HG02840 (cell line): ENCODE data around the gene LARGE1.

Experiments used
- ATAC-seq: cut with Tn5 transposase; IDR thresholded peaks from one replicate; pipeline ENCODE4 v1.9.1; 2021; ENCODE audit warnings: mild to moderate bottlenecking, moderate library complexity, moderate number of reproducible peaks; ENCODE audit not compliant: unreplicated experiment, low FRiP score

Gene LARGE1

DNA sequence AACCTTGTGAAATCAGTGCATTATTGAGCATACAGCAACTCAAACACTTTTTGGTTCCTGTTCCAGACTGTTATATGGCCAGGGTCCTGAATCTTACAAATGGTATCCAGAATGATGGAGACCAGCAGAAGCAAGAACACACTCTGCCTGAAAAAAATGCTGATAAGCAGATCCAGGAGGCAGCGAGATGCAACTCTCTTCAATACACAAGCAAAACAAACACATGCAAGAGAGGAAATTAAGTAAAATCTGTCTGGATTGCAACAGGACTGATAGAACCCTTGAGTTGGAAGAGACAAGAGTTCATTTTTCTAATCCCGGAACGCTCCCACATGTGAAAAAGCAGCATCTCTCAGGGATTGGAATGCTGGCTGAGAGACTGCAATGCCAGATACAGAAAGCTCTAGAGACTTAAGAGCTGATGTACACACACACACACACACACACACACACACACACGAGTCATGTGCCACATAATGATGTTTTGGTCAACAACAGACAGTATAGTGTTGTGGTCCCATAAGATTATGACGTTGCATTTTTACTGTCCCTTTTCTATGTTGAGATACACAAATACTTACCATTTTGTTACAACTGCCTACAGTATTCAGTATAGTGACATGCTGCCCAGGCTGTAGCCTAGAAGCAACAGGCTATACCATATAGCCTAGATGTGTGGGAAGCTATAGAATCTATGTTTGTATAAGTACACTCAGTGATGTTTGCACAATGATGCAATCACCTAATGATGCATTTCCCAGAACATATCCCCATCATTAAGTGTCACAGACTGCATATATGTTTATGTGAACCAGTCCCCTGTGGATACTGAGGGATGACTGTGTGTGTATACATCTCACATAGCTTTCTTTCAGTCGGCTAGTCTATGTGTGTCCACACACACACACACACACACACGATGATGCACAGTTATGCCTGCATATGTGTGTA lies 406.6 kb downstream of the LARGE1 start:
- no peak for ATAC-seq

DNA sequence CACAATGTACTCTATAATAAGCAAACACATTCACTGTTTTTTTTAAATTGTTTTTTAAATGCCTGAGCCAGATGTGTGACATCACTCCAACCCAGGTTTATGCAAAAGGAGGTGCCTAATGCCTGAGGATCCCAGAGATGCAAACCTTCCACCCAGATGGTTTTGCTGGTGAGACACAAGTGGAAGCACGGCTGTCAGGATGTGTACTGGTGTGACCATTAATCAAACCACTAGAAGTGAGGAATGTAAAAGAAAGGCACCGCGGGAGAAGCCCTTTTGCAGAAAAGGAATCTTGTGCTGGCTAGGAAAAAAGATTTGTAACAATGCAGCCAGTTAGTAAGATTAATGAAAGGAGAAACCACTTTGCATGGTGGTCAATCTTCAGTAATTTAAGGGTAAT lies 407.4 kb downstream of the LARGE1 start:
- ATAC-seq: no peak

DNA sequence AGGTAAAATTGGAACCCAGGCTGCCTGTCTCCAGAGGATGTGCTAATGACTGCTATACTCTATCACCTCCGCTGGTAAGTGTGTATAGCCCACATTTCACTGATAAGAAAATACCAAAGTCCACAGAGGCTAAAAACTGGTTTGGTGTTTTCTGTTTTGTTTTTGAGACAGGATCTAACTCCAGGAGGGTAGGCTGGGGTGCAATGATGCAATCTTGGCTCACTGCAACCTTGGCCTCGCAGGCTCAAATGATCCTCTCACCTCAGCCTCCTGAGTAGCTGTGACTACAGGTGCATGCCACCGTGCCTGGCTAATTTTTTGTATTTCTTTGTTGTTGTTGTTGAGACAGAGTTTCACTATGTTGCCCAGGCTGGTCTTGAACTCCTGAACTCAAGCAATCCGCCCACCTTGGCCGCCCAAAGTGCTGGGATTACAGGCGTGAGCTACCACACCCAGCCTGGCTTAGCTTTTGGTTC lies 409.8 kb downstream of the LARGE1 start:
- no peak for ATAC-seq

DNA sequence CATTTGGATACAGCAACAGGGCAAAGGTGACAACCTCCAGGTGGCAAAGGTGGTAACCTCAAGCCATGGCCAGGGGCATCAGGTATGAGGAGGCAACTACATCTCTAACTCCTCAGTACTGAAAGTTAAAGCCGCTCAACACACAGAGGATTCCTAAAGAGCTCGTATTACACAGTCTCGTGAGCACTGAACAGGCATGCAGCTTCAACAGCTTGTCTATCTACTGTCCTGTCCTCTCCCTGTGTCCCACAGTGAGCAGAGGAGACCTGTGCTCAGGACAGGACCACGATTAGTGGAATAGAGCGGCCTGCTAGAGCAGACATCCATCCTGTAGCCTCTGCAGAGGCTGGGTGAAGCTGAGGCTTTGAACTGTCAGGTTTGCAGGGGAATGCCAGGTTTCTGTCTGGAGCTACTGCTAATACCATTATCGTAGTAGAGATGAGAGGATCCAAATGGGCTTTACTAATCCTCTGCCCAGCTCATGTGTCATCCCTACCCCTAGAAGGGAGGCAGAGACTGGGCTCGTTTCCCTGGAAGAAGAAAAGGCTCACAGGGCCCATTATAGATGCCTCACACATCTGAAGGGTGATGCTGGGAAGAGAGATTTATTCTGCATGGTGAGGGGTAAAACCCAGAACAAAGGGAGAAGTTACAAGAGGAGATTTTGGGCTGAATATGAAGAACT lies 415.2 kb downstream of the LARGE1 start:
- no peak for ATAC-seq

DNA sequence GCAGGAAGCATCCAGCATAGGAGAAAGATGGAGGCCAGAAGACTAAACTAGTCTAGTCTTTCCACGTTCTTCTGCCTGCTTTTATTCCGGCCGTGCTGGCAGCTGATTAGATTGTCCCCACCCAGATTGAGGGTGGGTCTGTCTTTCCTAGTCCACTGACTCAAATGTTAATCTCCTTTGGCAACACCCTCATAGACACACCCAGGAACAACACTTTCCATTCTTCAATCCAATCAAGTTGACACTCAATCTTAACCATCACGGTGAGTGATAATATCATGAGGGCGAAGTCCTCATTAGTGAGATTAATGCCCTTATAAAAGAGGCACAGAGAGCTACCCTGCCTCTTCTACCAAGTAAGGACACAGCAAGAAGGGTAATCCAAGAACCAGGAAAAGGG lies 424.2 kb downstream of the LARGE1 start:
- ATAC-seq: no peak

DNA sequence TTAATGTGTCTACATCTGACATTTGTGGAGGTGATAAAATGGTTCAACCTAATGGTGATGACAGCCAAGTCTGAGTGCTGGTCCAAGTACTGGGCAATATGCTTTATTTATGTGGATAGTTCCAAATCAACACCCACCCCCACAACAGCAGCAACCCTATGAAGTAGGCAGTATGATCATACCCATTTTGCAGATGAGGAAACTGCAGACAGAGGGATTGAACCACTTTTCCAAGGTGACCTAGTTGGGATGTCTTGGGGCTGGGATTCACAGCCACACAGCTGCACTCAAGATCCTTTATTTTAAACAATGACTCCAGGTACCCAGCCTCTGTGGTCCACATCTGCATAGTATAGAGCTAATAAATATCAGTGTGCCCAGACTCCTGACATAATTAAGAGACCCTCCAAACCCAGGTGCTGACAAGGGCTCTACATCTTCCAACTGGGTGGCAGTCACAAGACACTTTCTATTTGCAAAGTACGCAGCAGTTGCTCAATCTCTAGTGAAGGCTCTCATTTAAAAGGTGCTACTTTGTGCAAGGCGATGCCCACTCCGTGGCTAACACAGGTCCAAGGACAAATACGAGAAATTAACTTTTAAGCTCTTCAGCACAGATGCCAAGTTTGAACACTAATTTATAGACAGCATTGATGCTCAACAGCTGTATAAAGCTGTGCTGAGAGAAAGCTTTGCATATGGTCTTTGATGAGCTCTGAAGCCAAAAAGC lies 426.6 kb downstream of the LARGE1 start:
- no peak for ATAC-seq

DNA sequence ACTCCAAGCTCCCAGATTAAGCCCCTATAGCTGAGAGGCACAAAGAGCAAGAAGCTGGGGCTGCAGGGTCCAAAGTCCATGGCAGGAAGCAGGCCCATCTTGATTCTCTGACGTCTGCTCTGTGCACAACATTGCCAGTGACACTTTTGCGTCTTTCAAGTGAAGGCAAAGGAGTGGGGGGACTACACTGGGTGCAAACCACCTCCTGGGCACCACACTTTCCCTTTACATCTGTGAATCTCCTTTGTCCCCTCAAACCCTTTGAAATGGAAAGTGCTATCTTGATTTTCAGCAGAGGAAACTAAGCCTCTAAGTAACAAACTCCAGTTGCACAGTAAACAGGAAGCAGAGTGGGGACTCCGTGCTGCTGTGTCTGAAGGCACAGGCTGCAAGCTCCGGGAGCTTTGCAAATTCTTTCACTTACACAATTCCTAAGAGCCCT lies 428.0 kb downstream of the LARGE1 start:
- no peak for ATAC-seq

DNA sequence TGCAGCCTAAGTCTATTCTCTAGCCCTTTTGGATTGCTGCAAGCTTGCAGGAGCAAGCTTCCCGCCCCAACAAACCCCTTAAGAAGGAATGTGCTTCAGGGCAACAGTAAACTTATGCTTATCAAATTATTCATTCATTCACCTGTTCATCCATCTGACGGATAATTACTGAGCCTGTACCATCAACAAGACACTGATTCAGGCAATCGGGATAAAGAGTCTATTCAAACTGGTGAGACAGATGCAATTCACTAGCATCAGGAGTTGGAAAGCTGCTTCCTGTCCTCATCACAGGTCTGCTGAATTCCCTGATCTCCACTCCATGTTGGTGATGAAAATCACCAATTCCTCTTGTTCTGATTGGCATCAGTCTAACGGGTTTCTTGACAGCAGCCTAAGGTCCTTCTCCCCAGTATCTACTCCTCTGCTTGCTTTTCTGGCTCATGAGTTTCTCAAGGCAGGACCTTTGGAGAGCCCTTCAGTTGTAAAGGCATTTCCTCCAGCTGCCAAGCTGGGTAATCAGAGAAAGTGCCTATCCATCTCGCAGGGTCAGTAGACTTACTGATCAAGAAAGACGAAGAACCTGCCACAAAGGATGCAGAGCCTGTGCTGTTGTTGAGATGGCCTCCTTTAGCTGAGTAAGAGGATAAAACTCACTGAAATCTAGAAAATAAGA lies 433.1 kb downstream of the LARGE1 start:
- ATAC-seq: no peak

DNA sequence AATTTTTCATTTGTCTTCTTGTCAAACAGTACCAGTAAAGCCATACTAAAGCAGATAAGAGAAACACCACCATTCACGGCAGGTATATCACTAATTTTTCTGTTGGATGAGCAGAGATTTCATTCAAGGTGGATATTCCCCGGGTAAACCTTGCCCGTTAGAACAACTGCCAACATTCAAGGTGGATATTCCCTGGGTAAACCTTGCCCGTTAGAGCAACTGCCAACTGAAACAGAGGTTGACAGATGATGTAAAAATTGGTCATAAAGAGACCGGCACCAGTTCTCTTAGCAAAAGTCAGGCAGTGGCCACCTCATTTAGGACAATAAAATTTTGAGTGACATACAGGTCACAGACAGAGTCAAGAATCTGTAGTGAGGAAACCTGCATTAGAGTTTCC lies 438.7 kb downstream of the LARGE1 start:
- ATAC-seq: no peak

DNA sequence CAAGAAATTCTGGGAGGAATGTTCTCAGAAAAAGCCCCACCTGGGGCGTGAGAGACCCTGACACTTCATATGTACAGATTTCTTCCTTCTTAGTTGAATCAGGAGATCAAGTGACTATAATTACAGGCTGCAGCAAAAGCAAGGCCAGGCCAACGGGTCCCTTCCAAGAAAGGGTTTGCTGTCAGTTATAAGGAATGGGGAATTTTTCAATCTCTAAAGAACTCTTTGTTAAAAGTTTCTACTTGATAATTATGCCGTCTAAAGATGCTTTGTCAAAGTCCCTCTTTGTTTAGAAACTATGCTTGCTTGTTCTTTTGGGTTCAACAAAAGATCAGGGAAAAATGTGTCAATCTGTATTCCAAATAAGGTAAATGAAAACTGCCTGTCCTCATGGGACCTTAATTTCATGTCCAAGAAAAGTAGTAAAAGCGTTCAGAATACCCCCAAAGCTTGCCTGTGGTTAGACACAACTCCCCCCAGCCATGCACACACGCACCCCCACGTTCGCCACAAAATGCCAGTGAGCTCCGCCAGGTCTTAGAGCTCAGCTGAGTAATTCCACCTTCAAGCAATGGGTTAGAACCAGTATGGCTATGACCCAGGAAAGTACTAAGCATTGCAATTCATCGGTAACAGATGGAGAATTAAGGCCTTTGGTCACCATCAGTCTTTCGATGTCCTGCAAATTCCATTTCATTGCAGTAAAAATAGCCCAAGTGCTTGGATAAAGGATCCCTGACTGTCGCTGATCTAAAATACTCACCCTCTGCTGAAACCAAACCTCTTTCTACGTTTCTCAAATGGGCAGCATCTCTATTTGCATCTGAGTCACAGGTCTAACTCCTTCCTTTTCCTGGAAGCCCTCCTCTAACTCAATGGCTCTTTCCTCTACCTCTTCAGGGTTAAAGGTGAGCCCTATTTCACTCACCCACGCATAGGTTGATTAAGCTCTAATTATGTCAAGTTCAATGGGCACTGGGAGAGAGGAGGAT lies 442.9 kb downstream of the LARGE1 start:
- ATAC-seq: no peak

DNA sequence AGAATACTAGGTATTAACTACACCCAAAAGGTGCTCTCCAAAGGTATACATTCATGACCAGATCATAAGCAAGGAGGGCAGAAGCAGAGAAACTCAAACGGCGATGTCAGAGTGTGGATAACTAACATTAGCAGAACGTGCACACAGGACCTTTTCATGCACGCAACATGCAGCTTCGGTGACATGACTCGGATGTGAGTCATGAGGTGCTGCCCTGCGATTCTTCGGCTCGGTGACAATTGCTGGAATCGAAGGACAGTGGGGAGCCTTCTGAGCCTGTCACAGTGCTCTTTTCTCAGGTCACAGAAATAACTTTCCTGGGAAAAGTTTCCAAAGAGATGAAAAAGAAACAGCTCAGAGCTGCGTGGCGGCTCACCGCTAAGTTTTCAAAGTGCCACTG lies 443.6 kb downstream of the LARGE1 start:
- no peak for ATAC-seq

DNA sequence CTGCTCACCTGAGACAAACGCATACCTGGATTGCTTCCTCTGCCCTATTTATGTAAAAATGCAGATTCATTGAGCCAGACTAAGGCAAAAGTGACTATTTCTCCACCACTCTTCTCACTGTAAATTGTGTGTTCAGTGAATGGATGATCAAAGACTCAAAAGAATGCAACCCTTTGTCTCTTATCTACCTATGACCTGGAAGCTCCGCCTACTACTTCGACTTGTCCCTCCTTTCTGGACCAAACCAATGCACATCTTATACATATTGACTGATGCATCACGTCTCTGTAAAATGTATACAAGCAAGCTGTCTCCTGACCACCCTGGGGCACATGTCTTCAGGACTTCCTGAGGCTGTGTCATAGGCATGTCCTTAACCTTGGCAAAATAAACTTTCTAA lies 444.1 kb downstream of the LARGE1 start:
- ATAC-seq: no peak

DNA sequence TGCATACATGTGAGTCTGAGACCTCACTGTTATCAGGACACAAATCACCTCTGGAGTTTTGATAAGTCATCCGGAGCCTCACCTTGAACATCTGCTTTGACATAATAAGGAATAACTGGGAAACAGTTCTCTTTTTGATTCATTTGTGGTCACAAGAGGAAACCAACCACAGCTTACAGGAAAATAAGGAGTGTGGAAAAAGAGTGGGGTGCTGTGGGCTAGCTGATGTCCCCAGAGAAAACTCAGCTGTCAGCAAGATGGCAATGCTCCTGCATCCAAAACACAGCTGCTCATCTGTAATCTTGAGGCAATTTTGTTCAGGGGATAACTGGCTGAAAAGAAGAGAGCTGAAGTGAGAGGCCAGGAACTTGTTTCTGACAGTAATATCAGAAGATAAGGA lies 445.7 kb downstream of the LARGE1 start:
- ATAC-seq: no peak

DNA sequence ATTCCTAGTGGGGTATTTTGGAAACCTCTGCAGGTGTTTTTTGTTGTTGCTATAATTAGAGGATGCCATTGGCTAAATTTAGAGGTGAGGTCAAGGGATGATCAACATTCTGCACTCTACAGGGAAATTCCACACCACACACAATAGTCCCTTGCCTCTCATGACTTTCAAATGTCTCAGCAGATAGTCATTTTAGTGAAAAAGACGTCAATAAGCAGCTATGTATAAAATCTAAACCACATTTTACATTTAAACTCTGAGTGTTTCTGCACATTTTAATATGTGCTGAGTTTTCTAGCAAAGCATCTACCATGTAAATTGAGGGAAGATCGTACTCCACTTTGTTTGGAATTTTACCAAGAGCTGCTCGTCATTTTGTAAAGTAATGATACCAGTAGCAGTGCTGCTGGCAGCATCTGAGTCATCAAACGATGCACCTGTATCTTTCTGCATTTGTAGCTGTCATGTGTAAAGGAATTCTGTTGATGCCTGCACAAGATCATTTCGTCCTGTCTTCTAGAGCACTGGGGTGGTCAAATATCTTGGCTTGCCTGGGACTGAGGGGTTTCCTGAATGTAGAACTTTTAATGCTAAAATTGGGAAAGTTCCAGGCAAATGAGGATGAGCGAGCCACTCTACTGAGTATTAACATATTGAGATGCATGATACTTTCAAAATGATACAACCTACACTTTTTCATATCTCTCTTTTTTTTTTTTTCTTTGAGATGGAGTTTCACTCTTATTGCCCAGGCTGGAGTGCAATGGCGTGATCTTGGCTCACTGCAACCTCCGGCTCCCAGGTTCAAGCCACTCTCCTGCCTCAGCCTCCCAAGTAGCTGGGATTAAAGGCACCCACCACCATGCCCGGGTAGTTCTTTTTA lies 447.6 kb downstream of the LARGE1 start:
- ATAC-seq: peak; percentile 51

DNA sequence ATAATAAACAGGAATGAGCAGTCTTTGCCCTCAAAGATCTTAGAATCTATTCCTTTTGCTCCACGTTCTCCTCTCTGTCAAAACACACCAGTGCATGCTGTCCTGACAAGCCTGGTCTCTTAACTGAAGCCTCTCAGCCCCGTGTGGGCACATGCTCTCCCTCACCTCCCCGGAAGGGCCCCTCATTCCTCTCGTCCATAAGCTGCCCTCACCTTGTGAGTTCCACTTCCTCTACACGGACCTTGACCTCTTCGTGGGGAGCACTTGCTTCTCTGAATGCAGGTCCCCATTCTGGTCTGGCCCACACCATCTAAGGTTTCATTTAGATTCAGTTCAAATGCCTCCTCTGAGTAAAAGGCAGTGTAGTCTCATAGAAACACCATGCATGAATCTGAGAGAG lies 449.8 kb downstream of the LARGE1 start:
- ATAC-seq: no peak

DNA sequence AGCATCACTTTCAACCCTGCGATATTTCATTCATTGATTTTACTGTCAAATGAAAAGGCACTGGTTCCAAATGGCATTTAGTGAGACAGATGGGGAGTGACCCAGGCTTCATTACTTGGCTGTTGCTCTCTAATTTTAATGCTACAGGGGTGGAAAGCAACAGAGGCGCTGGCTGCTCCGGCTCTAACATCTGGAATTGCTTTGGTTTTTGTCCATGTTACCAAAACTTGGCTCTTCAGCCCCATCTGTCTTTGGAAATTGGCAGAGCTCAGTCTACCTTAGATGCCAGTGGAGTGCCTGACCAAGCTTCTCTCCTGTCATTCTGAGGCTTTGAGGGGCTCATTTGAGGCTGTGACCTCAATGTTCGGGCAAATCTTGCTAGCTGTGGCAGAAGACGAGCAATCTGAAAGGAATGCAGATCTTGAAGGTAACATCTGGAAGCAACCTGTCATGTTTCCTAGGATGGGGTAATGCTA lies 452.6 kb downstream of the LARGE1 start:
- no peak for ATAC-seq

DNA sequence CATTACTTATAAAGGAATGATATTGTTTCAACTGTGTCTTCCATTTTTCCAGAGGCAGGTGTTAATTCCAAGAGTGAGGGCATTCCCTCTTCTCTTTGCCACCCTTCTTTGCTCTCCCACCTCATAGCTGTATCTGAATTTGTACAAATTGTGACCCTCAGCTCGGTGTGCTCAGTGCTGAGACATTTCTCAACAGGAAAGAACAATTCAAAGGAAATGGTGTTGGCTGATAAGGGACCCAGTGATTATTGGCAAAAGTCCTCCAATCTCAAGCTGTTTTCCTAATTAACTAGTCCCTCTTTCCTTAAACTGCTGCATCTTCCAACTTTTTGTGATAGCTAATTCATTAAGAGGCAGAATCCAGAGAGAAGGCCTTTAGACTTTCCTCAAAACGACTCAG lies 453.2 kb downstream of the LARGE1 start:
- ATAC-seq: no peak

DNA sequence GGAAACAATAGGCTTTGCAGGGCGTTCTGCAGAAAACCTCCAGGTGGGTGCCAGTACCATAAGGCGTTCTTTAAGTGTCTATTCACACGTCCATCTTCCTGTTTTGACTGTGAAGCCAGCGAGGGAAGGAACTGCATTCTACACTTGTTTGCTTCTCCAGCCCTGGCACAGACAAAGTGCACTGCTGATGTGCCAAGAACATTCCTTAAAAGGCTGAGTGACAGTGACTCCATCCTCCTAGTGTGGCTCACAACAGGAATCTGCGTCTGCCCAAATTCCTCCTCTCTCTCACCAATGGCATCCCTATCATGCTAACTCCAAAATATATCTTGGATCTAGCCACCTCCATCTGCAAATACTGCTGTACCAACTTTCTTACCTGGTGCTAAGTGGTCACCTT lies 454.7 kb downstream of the LARGE1 start:
- no peak for ATAC-seq
